DOHH2 (cell line): ENCODE data around the gene FBXW7.

ENCODE experiments used
- H3F3A ChIP-seq: fragments of 200-600 bp; sonication (generic), shearing (Covaris generic); 2 replicates; pipeline ENCODE4 v1.6.0; 2016; ENCODE audit warnings: antibody characterized with exemption, mild to moderate bottlenecking; ENCODE audit not compliant: control insufficient read depth, insufficient read depth
- H3K27ac ChIP-seq: fragments of 200-600 bp; sonication (generic); 2 replicates; pipeline ENCODE4 v1.5.1; 2014; ENCODE audit warnings: low read depth, mild to moderate bottlenecking, low read length, moderate library complexity
- H3K27me3 ChIP-seq: fragments of 200-600 bp; sonication (generic); 2 replicates; pipeline ENCODE4 v1.6.1; 2014; ENCODE audit warnings: mild to moderate bottlenecking, low read length, mixed read lengths; ENCODE audit not compliant: control insufficient read depth
- H3K36me3 ChIP-seq: fragments of 200-600 bp; sonication (generic); 2 replicates; pipeline ENCODE4 v1.6.1; 2014; ENCODE audit warnings: mild to moderate bottlenecking, low read length, moderate library complexity, mixed read lengths; ENCODE audit not compliant: control insufficient read depth
- H3K4me1 ChIP-seq: fragments of 200-600 bp; sonication (generic); 2 replicates; pipeline ENCODE4 v1.6.1; 2014; ENCODE audit warnings: mild to moderate bottlenecking, low read length, mixed read lengths; ENCODE audit not compliant: control insufficient read depth
- H3K4me2 ChIP-seq: fragments of 200-600 bp; sonication (generic); 2 replicates; pipeline ENCODE4 v1.6.0; 2014; ENCODE audit warnings: mild to moderate bottlenecking, low read length, moderate library complexity
- H3K4me3 ChIP-seq: fragments of 200-600 bp; sonication (generic); 2 replicates; pipeline ENCODE4 v1.5.1; 2014; ENCODE audit warnings: mild to moderate bottlenecking, low read length, mixed read lengths
- H3K79me2 ChIP-seq: fragments of 200-600 bp; sonication (generic); 2 replicates; pipeline ENCODE4 v1.6.1; 2014; ENCODE audit warnings: mild to moderate bottlenecking, low read length, mixed read lengths; ENCODE audit not compliant: control insufficient read depth
- H3K9me2 ChIP-seq: fragments of 200-600 bp; sonication (generic); replicated peaks from 2 replicates; pipeline ENCODE4 v1.6.1; 2014; ENCODE audit warnings: mild to moderate bottlenecking, low read length, mixed read lengths; ENCODE audit not compliant: control insufficient read depth
- H3K9me3 ChIP-seq: fragments of 200-600 bp; sonication (generic); 2 replicates; pipeline ENCODE4 v1.6.1; 2014; ENCODE audit warnings: antibody characterized with exemption, low read length, mixed read lengths; ENCODE audit not compliant: control insufficient read depth, insufficient read depth
- H4K20me1 ChIP-seq: fragments of 200-600 bp; sonication (generic); 2 replicates; pipeline ENCODE4 v1.6.0; 2014; ENCODE audit warnings: low read depth, mild to moderate bottlenecking, antibody characterized with exemption, low read length, moderate library complexity; ENCODE audit not compliant: control insufficient read depth, insufficient read depth
- CTCF ChIP-seq: fragments of 200-600 bp; sonication (generic); IDR thresholded peaks from one replicate; pipeline ENCODE4 v1.5.1; 2014; ENCODE audit warnings: antibody characterized with exemption, mild to moderate bottlenecking, low read depth, low read length; ENCODE audit not compliant: poor library complexity, severe bottlenecking
- EZH2phosphoT487 ChIP-seq: fragments of 200-600 bp; sonication (generic); IDR thresholded peaks from 2 replicates; pipeline ENCODE4 v1.6.1; 2017; ENCODE audit warnings: borderline replicate concordance, mild to moderate bottlenecking, antibody characterized with exemption, low read length, moderate library complexity, mixed read lengths

Gene FBXW7

GRCh38 chr4:152301381-152301780 lies 234.5 kb downstream of the FBXW7 start:
- Histone ChIP-seq H3K9me2 (no peaks in the 10 kb centered on the region), H3K4me1 (no peaks in the 10 kb centered on the region), H4K20me1 (no peaks in the 10 kb centered on the region), H3K27ac (no peak overlapping the region), H3K4me2 (no peak overlapping the region), H3K36me3 (no peaks in the 10 kb centered on the region), H3K79me2 (no peaks in the 10 kb centered on the region), H3K27me3 (no peaks in the 10 kb centered on the region), H3K9me3 (no peaks in the 10 kb centered on the region), H3F3A (no peaks in the 10 kb centered on the region), H3K4me3 (no peak overlapping the region)
- TF ChIP-seq CTCF (no peak), EZH2phosphoT487 (no peak)

- Histone ChIP-seq H3K4me1 (no peaks in the 10 kb centered on the region), H4K20me1 (no peaks in the 10 kb centered on the region), H3F3A (no peaks in the 10 kb centered on the region), H3K9me2 (no peaks in the 10 kb centered on the region), H3K4me3 (no peak overlapping the region), H3K27me3 (no peaks in the 10 kb centered on the region), H3K4me2 (no peak overlapping the region), H3K9me3 (no peaks in the 10 kb centered on the region), H3K36me3 (no peaks in the 10 kb centered on the region), H3K79me2 (no peaks in the 10 kb centered on the region), H3K27ac (no peak overlapping the region)
- TF ChIP-seq CTCF (no peak), EZH2phosphoT487 (no peak)
Observed at GRCh38 chr4:152299553-152299952, 236.3 kb downstream of the FBXW7 start.

- Histone ChIP-seq H3K9me2 (no peaks in the 10 kb centered on the region), H3K27ac (no peak overlapping the region), H3K79me2 (no peaks in the 10 kb centered on the region), H3K36me3 (no peaks in the 10 kb centered on the region), H3K4me3 (no peak overlapping the region), H3F3A (no peaks in the 10 kb centered on the region), H3K27me3 (no peaks in the 10 kb centered on the region), H4K20me1 (no peaks in the 10 kb centered on the region), H3K4me2 (no peak overlapping the region), H3K4me1 (no peaks in the 10 kb centered on the region), H3K9me3 (no peaks in the 10 kb centered on the region)
- TF ChIP-seq EZH2phosphoT487 (no peak), CTCF (no peak)
Observed at GRCh38 chr4:152296386-152296785, 239.5 kb downstream of the FBXW7 start.

GRCh38 chr4:152294765-152295164 lies 241.1 kb downstream of the FBXW7 start:
- no peaks in the 10 kb centered on the region for H3K36me3 ChIP-seq
- no peaks in the 10 kb centered on the region for H3K4me1 ChIP-seq
- H3K27me3 ChIP-seq, result no peaks in the 10 kb centered on the region
- H3K4me2 ChIP-seq, result no peak overlapping the region
- H3K9me2 ChIP-seq, result no peaks in the 10 kb centered on the region
- no peak overlapping the region for H3K4me3 ChIP-seq
- H3K27ac ChIP-seq, result no peak overlapping the region
- H3F3A ChIP-seq, result no peaks in the 10 kb centered on the region
- no peaks in the 10 kb centered on the region for H4K20me1 ChIP-seq
- TF ChIP-seq CTCF (no peak), EZH2phosphoT487 (no peak)
- H3K9me3 ChIP-seq, result no peaks in the 10 kb centered on the region
- no peaks in the 10 kb centered on the region for H3K79me2 ChIP-seq
